Measurements from ENCODE around the gene EIF6.

DNA sequence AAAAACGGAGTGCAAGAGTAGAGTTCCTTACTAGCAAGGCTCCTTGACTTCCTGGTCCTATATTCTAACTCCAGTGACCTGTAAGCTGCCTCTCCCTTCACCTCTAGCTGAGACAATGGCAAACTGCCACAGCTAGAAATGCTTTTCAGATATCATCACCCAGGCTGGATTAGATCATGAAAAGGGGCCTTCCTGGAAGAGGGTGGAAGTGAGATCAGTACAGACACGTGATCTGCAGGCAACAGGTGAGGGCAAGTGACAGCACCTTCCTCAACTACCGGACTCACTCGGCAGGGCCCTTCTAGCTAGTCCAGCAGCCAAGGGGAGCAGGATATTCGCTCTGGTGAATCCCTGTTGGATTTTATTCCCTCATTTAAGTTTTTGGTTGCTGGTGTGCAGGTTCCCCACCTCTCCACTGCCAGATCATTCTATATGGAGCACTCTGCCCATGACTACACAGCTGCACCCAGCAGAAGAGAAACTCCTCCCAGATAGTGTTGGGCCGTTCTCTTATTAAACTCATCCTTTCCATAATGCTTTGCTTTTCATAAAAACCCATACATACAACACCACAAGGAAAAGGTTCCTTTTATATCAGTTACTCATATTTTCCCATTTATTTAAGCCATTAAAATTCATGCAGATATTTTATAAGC is 34.1 kb upstream of the EIF6 start:
- TF ChIP-seq EP300 (IDR thresholded peaks at IDR 0.05; ENCODE audit: low read length) = no peak
- TF ChIP-seq, protein P1, sequence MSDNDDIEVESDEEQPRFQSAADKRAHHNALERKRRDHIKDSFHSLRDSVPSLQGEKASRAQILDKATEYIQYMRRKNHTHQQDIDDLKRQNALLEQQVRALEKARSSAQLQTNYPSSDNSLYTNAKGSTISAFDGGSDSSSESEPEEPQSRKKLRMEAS (CRISPR knock-in tag; IDR thresholded peaks at IDR 0.05) = no peak
- no peak for TF ChIP-seq GATAD2A (IDR thresholded peaks at IDR 0.05)
- TF ChIP-seq SP1 (CRISPR knock-in tag; IDR thresholded peaks at IDR 0.05) = no peak
- no peak for TF ChIP-seq FOXK2 (conservative IDR thresholded peaks at IDR 0.05 in 1 of 2, IDR thresholded peaks at IDR 0.05 in 1 of 2; ENCODE audit: low read depth in 2 of 2)
- TF ChIP-seq, protein P2, sequence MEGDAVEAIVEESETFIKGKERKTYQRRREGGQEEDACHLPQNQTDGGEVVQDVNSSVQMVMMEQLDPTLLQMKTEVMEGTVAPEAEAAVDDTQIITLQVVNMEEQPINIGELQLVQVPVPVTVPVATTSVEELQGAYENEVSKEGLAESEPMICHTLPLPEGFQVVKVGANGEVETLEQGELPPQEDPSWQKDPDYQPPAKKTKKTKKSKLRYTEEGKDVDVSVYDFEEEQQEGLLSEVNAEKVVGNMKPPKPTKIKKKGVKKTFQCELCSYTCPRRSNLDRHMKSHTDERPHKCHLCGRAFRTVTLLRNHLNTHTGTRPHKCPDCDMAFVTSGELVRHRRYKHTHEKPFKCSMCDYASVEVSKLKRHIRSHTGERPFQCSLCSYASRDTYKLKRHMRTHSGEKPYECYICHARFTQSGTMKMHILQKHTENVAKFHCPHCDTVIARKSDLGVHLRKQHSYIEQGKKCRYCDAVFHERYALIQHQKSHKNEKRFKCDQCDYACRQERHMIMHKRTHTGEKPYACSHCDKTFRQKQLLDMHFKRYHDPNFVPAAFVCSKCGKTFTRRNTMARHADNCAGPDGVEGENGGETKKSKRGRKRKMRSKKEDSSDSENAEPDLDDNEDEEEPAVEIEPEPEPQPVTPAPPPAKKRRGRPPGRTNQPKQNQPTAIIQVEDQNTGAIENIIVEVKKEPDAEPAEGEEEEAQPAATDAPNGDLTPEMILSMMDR (IDR thresholded peaks at IDR 0.05 in 2 of 3, conservative IDR thresholded peaks at IDR 0.05 in 1 of 3; ENCODE audit: insufficient read depth in 2 of 3, low read depth in 1 of 3, low read length in 3 of 3) = no peak
- no peak for TF ChIP-seq YY1 (IDR thresholded peaks at IDR 0.05; ENCODE audit: borderline replicate concordance in 1 of 3, control insufficient read depth in 1 of 3, extremely low read depth in 1 of 3, insufficient read depth in 3 of 3, insufficient read length in 1 of 3, insufficient replicate concordance in 2 of 3, low read depth in 1 of 3, low read length in 2 of 3)
- TF ChIP-seq TAF1 (IDR thresholded peaks at IDR 0.05; ENCODE audit: control insufficient read depth, extremely low read depth, insufficient read depth, low read length, severe bottlenecking) = no peak

Measured in K562 (cell line).